Measurements from ENCODE around the gene RBBP4.
A peak's percentile ranks its signal among the peaks of the same experiment; 100 is the strongest.
"Not testable (repeated sequence)": the region's sequence is repeated elsewhere in the genome, so short reads cannot be mapped to it uniquely, and the experiment has no call there.

RBBP4 gene

GRCh38 chr1:32693455-32694174, 42.6 kb downstream of the RBBP4 start:
- H3K4me3 Mint-ChIP-seq = no peak overlapping the region
- peaks cover 0 to under 1% of the 10 kb centered on the region in 2 donors for H3K4me1 Mint-ChIP-seq
- H3K36me3 Mint-ChIP-seq = peaks cover 0 to 4% of the 10 kb centered on the region in 2 donors
- H3K9me3 Mint-ChIP-seq = no peaks in the 10 kb centered on the region
- DNase-seq (no peak), ATAC-seq (replicated peaks) (no peak)
- H3K27ac Mint-ChIP-seq = no peak overlapping the region
- no peaks in the 10 kb centered on the region for H3K27me3 Mint-ChIP-seq

GRCh38 chr1:32695098-32695904, 44.3 kb downstream of the RBBP4 start:
- DNase-seq = no peak

DNA sequence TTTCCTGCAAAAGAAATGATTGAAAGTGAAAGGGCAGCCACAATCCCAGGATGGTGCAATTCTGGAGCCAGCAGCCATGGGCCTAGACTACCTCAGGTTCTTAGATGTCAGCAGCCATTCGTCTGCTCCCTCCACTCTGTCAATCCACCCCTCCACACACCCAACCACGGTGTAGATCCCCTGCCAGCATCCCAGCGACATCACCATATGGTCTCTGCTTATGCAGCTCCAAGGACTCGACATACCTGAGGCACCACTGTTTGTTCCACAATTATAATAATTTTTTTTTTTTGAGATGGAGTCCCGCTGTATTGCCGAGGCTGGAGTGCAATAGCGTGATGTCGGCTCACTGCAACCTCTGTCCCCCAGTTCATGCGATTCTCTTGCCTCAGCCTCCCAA, 45.0 kb downstream of the RBBP4 start:
- no peaks in the 10 kb centered on the region for H3K9me3 Mint-ChIP-seq
- H3K4me3 Mint-ChIP-seq = no peak overlapping the region
- H3K4me1 Mint-ChIP-seq = peaks cover 0 to 2% of the 10 kb centered on the region in 2 donors
- no peak for DNase-seq
- H3K27ac Mint-ChIP-seq = no peak overlapping the region
- no peak for ATAC-seq (replicated peaks)
- peaks cover 2 to 7% of the 10 kb centered on the region in 2 donors for H3K27me3 Mint-ChIP-seq
- peaks cover 0 to 2% of the 10 kb centered on the region in 2 donors for H3K36me3 Mint-ChIP-seq

More at GRCh38 chr1:32695098-32695904, 44.3 kb downstream of the RBBP4 start:
- Mint-ChIP-seq H3K4me1 (peaks cover 0 to 2% of the 10 kb centered on the region in 2 donors), H3K27ac (no peak overlapping the region), H3K4me3 (no peak overlapping the region), H3K9me3 (no peaks in the 10 kb centered on the region), H3K36me3 (no peaks in the 10 kb centered on the region), H3K27me3 (peaks cover 0 to 4% of the 10 kb centered on the region in 2 donors)
- no peak for ATAC-seq (replicated peaks)

- not testable (repeated sequence) for H3K4me3 Mint-ChIP-seq; H3K9me3 Mint-ChIP-seq; H3K4me1 Mint-ChIP-seq; H3K36me3 Mint-ChIP-seq; DNase-seq; H3K27ac Mint-ChIP-seq; ATAC-seq (replicated peaks)
- H3K27me3 Mint-ChIP-seq = peaks cover 7 to 16% of the 10 kb centered on the region in 2 donors
These were observed 46.0 kb downstream of the RBBP4 start for GRCh38 chr1:32696996-32697395.

- H3K27ac Mint-ChIP-seq = no peak overlapping the region
- H3K9me3 Mint-ChIP-seq = no peaks in the 10 kb centered on the region
- peaks cover 9 to 13% of the 10 kb centered on the region in 2 donors for H3K4me1 Mint-ChIP-seq
- DNase-seq = no peak
- peaks cover 27 to 49% of the 10 kb centered on the region in 2 donors for H3K27me3 Mint-ChIP-seq
- ATAC-seq (replicated peaks) = no peak
- H3K36me3 Mint-ChIP-seq = peaks cover 0 to 4% of the 10 kb centered on the region in 2 donors
- peak overlapping the region in 1 of 2 donors; percentile 33 for H3K4me3 Mint-ChIP-seq
These were observed 50.5 kb downstream of the RBBP4 start for GRCh38 chr1:32701421-32701911.

DNA sequence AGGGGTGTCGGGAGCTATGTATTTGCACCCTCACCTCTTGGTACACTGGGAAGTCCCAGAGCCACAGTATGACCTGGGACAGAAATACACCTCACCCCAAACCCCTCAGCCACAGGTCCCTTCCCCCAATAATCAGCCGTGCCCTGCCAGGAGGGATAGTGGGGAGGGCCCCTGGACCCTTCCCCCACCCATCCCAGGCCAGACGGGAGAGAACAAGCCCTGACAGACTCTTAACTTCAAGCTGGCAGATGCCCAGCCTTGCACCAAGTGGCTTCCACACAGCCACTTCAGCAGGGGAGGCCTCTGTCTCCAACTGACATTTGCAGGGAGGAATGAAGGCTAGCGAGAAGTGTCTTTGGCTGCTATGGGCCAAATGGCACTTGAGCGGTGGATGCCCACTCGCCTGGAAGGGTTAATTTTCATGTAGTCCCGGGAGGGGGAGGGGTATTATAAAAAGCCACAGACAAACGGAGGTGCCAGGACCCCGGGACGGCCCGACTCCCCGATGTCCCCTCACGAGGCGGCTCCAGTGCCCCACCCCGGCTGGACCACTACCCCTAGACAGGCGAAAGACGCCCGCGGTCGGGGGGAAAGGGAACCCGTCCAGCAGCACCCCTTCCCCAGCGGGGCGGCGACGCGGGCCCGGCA, 51.1 kb downstream of the RBBP4 start:
- Mint-ChIP-seq H3K9me3 (no peaks in the 10 kb centered on the region), H3K4me1 (peaks cover 9 to 13% of the 10 kb centered on the region in 2 donors), H3K36me3 (peaks cover 0 to 4% of the 10 kb centered on the region in 2 donors)

GRCh38 chr1:32702599-32703478, 51.8 kb downstream of the RBBP4 start, which contains the start of gene SYNC:
TSS of gene SYNC (minus strand) at chr1:32702770. CDS start at chr1:32702660, 110 bp downstream.
- peaks cover 9 to 13% of the 10 kb centered on the region in 2 donors for H3K4me1 Mint-ChIP-seq
- no peaks in the 10 kb centered on the region for H3K9me3 Mint-ChIP-seq
- peaks cover 27 to 58% of the 10 kb centered on the region in 2 donors for H3K27me3 Mint-ChIP-seq
- DNase-seq (no peak), ATAC-seq (replicated peaks) (peak; percentile 74 to 80)
- peak within 1 kb of the TSS; percentile 66 to 75 for H3K4me3 Mint-ChIP-seq
- H3K27ac Mint-ChIP-seq = peak within 1 kb of the TSS; percentile 62
- H3K36me3 Mint-ChIP-seq = peaks cover 0 to 4% of the 10 kb centered on the region in 2 donors

More for the DNA sequence above, 51.1 kb downstream of the RBBP4 start:
- H3K27ac Mint-ChIP-seq = peak overlapping the region; percentile 62
- ATAC-seq (replicated peaks) = no peak
- H3K4me3 Mint-ChIP-seq = peak overlapping the region; percentile 56 to 63
- no peak for DNase-seq
- H3K27me3 Mint-ChIP-seq = peaks cover 27 to 53% of the 10 kb centered on the region in 2 donors

DNA sequence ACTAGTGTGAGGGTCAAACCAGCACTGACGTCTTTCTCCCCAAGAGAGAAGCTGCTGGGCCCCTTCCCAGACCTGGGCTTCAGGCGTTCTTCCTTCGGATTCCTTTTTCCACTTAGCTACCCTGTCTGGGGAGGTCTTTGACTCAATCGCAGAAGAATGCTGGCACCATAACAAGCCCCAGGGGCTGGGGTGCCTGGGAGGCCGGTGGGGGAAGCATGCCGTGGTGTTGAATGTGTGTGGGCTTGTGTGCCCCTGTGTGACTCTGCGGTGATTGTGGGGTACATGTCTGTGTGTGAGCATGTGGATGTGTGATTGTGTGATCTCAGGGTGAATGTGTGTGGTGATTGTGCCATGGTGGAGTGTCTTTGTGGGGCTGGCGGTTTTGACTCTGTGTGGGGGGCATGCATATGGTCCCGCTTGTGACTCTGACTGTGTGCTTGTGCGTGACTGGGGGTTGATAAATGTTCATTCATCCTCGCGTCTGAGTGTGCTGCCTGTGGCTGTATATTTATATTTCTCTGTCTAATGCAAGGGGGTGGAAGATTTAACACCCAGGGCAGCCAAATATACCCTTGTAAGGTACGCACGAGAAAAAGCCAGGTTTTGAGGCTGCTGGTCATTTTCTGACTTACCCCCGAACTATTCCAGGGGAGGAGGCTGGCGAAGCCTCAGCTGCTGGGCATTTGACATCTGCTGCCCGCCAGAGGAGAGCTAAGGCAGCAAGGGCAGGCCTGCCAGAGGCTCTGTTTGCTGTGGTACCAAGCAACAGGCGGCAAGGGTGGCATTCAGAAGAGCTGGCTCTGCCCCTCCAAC, 52.7 kb downstream of the RBBP4 start:
- Mint-ChIP-seq H3K4me3 (peak overlapping the region; percentile 66 to 75), H3K4me1 (peaks cover 9 to 12% of the 10 kb centered on the region in 2 donors), H3K27me3 (peaks cover 27 to 59% of the 10 kb centered on the region in 2 donors), H3K27ac (no peak overlapping the region), H3K36me3 (peaks cover 0 to 4% of the 10 kb centered on the region in 2 donors), H3K9me3 (no peaks in the 10 kb centered on the region)
- ATAC-seq (replicated peaks) (no peak), DNase-seq (no peak)

GRCh38 chr1:32705516-32705915, 54.5 kb downstream of the RBBP4 start:
- no peak for ATAC-seq (replicated peaks)
- peaks cover 0 to 4% of the 10 kb centered on the region in 2 donors for H3K36me3 Mint-ChIP-seq

DNA sequence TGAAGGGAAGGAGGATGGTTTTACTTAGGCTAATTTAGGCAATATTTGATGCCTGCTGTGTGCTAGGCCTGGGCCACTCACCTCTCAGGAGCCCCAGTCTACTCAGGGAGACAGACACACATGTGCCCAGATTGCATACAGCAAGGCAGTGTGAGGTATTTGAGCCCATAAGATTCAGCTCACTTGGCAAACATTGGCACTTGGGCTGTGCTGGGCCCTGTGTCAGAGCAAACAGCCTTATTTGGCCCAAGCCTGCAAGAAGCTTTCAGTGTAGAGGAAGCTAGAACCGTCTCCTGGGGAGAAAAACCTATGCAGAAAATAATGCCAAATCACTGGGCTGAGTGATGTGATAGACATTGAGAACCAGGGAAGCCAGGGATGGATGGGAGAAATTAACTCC, 55.5 kb downstream of the RBBP4 start:
- Mint-ChIP-seq H3K27ac (no peak overlapping the region), H3K9me3 (no peaks in the 10 kb centered on the region), H3K36me3 (no peaks in the 10 kb centered on the region), H3K4me1 (peaks cover 9 to 11% of the 10 kb centered on the region in 2 donors), H3K27me3 (peaks cover 23 to 48% of the 10 kb centered on the region in 2 donors), H3K4me3 (no peak overlapping the region)
- no peak for DNase-seq
- no peak for ATAC-seq (replicated peaks)

More at GRCh38 chr1:32705516-32705915, 54.5 kb downstream of the RBBP4 start:
- Mint-ChIP-seq H3K9me3 (no peaks in the 10 kb centered on the region), H3K27ac (no peak overlapping the region), H3K4me3 (no peak overlapping the region), H3K4me1 (peaks cover 9 to 11% of the 10 kb centered on the region in 2 donors), H3K27me3 (peaks cover 27 to 54% of the 10 kb centered on the region in 2 donors)
- DNase-seq = no peak

- Mint-ChIP-seq H3K9me3 (no peaks in the 10 kb centered on the region), H3K27me3 (peaks cover 15 to 36% of the 10 kb centered on the region in 2 donors), H3K27ac (no peak overlapping the region), H3K4me3 (no peak overlapping the region), H3K36me3 (no peaks in the 10 kb centered on the region), H3K4me1 (peaks cover 7 to 12% of the 10 kb centered on the region in 2 donors)
- ATAC-seq (replicated peaks) (no peak), DNase-seq (no peak)
These were observed 58.1 kb downstream of the RBBP4 start for GRCh38 chr1:32709075-32709474.

DNA sequence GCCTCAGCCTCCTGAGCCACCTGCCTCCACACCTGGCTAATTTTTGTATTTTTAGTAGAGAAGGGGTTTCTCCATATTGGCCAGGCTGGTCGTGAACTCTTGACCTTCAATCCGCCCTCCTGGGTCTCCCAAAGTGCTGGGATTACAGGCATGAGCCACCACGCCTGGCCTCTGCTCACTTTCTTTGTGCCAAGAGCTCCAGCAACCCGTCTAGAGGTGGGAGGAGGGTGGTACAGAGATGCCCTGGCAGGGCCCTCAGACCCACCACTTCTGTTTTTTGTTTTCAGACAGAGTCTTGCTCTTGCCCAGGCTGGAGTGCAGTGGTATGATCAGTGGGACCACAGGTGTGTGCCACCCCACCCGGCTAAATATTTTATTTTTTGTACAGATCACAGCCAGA, 58.5 kb downstream of the RBBP4 start:
- no peak overlapping the region for H3K4me3 Mint-ChIP-seq
- no peaks in the 10 kb centered on the region for H3K36me3 Mint-ChIP-seq
- peaks cover 5 to 12% of the 10 kb centered on the region in 2 donors for H3K4me1 Mint-ChIP-seq
- no peaks in the 10 kb centered on the region for H3K9me3 Mint-ChIP-seq
- peaks cover 11 to 32% of the 10 kb centered on the region in 2 donors for H3K27me3 Mint-ChIP-seq
- DNase-seq (no peak), ATAC-seq (replicated peaks) (peak; percentile 31 to 41)
- no peak overlapping the region for H3K27ac Mint-ChIP-seq
